Measurements from ENCODE around the gene ASS1.

The ASS1 gene

GRCh38 chr9:130402243-130402642, 42.5 kb upstream of the ASS1 start:
- TF ChIP-seq ZFX (IDR thresholded peaks at IDR 0.05; ENCODE audit: borderline replicate concordance): no peak
- TF ChIP-seq CTCF (IDR thresholded peaks at IDR 0.05): no peak
- no peak overlapping the region for H3K27ac ChIP-seq

GRCh38 chr9:130402645-130403440, 41.9 kb upstream of the ASS1 start:
- no peak for TF ChIP-seq ZFX (IDR thresholded peaks at IDR 0.05; ENCODE audit: borderline replicate concordance)
- TF ChIP-seq CTCF (IDR thresholded peaks at IDR 0.05): no peak

GRCh38 chr9:130405657-130406257, 39.0 kb upstream of the ASS1 start:
- TF ChIP-seq ZFX (IDR thresholded peaks at IDR 0.05; ENCODE audit: borderline replicate concordance): no peak
- no peak for TF ChIP-seq CTCF (IDR thresholded peaks at IDR 0.05)
- H3K27ac ChIP-seq: no peak overlapping the region

More at GRCh38 chr9:130402645-130403440, 41.9 kb upstream of the ASS1 start:
- no peak overlapping the region for H3K27ac ChIP-seq

- TF ChIP-seq ZFX (IDR thresholded peaks at IDR 0.05; ENCODE audit: borderline replicate concordance): no peak
- no peak for TF ChIP-seq CTCF (IDR thresholded peaks at IDR 0.05)
- no peak overlapping the region for H3K27ac ChIP-seq
These were observed 38.4 kb upstream of the ASS1 start for GRCh38 chr9:130406278-130406895.

- H3K27ac ChIP-seq: no peak overlapping the region
- TF ChIP-seq CTCF (IDR thresholded peaks at IDR 0.05) (no peak), ZFX (IDR thresholded peaks at IDR 0.05; ENCODE audit: borderline replicate concordance) (no peak)
These were observed 36.7 kb upstream of the ASS1 start for GRCh38 chr9:130407916-130408663.

- H3K27ac ChIP-seq: no peak overlapping the region
- TF ChIP-seq ZFX (IDR thresholded peaks at IDR 0.05; ENCODE audit: borderline replicate concordance): no peak
- no peak for TF ChIP-seq CTCF (IDR thresholded peaks at IDR 0.05)
These were observed 36.1 kb upstream of the ASS1 start for GRCh38 chr9:130408669-130409068.
